DOHH2 (cell line): Measurements from ENCODE around the gene BCL2L1.
A peak's percentile ranks its signal among the peaks of the same experiment; 100 is the strongest.

Experiments
- H3F3A ChIP-seq: fragments of 200-600 bp; sonication (generic), shearing (Covaris generic); 2 replicates; pipeline ENCODE4 v1.6.0; 2016; ENCODE audit warnings: antibody characterized with exemption, mild to moderate bottlenecking; ENCODE audit not compliant: control insufficient read depth, insufficient read depth
- H3K27ac ChIP-seq: fragments of 200-600 bp; sonication (generic); 2 replicates; pipeline ENCODE4 v1.5.1; 2014; ENCODE audit warnings: low read depth, mild to moderate bottlenecking, low read length, moderate library complexity
- H3K27me3 ChIP-seq: fragments of 200-600 bp; sonication (generic); 2 replicates; pipeline ENCODE4 v1.6.1; 2014; ENCODE audit warnings: mild to moderate bottlenecking, low read length, mixed read lengths; ENCODE audit not compliant: control insufficient read depth
- H3K36me3 ChIP-seq: fragments of 200-600 bp; sonication (generic); 2 replicates; pipeline ENCODE4 v1.6.1; 2014; ENCODE audit warnings: mild to moderate bottlenecking, low read length, moderate library complexity, mixed read lengths; ENCODE audit not compliant: control insufficient read depth
- H3K4me1 ChIP-seq: fragments of 200-600 bp; sonication (generic); 2 replicates; pipeline ENCODE4 v1.6.1; 2014; ENCODE audit warnings: mild to moderate bottlenecking, low read length, mixed read lengths; ENCODE audit not compliant: control insufficient read depth
- H3K4me2 ChIP-seq: fragments of 200-600 bp; sonication (generic); 2 replicates; pipeline ENCODE4 v1.6.0; 2014; ENCODE audit warnings: mild to moderate bottlenecking, low read length, moderate library complexity
- H3K4me3 ChIP-seq: fragments of 200-600 bp; sonication (generic); 2 replicates; pipeline ENCODE4 v1.5.1; 2014; ENCODE audit warnings: mild to moderate bottlenecking, low read length, mixed read lengths
- H3K79me2 ChIP-seq: fragments of 200-600 bp; sonication (generic); 2 replicates; pipeline ENCODE4 v1.6.1; 2014; ENCODE audit warnings: mild to moderate bottlenecking, low read length, mixed read lengths; ENCODE audit not compliant: control insufficient read depth
- H3K9me2 ChIP-seq: fragments of 200-600 bp; sonication (generic); replicated peaks from 2 replicates; pipeline ENCODE4 v1.6.1; 2014; ENCODE audit warnings: mild to moderate bottlenecking, low read length, mixed read lengths; ENCODE audit not compliant: control insufficient read depth
- H3K9me3 ChIP-seq: fragments of 200-600 bp; sonication (generic); 2 replicates; pipeline ENCODE4 v1.6.1; 2014; ENCODE audit warnings: antibody characterized with exemption, low read length, mixed read lengths; ENCODE audit not compliant: control insufficient read depth, insufficient read depth
- H4K20me1 ChIP-seq: fragments of 200-600 bp; sonication (generic); 2 replicates; pipeline ENCODE4 v1.6.0; 2014; ENCODE audit warnings: low read depth, mild to moderate bottlenecking, antibody characterized with exemption, low read length, moderate library complexity; ENCODE audit not compliant: control insufficient read depth, insufficient read depth
- CTCF ChIP-seq: fragments of 200-600 bp; sonication (generic); IDR thresholded peaks from one replicate; pipeline ENCODE4 v1.5.1; 2014; ENCODE audit warnings: antibody characterized with exemption, mild to moderate bottlenecking, low read depth, low read length; ENCODE audit not compliant: poor library complexity, severe bottlenecking
- EZH2phosphoT487 ChIP-seq: fragments of 200-600 bp; sonication (generic); IDR thresholded peaks from 2 replicates; pipeline ENCODE4 v1.6.1; 2017; ENCODE audit warnings: borderline replicate concordance, mild to moderate bottlenecking, antibody characterized with exemption, low read length, moderate library complexity, mixed read lengths

BCL2L1 gene

GRCh38 chr20:31662372-31662854 lies 60.3 kb downstream of the BCL2L1 start:
- no peaks in the 10 kb centered on the region for H3K79me2 ChIP-seq
- no peaks in the 10 kb centered on the region for H3F3A ChIP-seq
- no peaks in the 10 kb centered on the region for H3K9me2 ChIP-seq
- no peaks in the 10 kb centered on the region for H3K9me3 ChIP-seq
- H3K27me3 ChIP-seq: no peaks in the 10 kb centered on the region
- TF ChIP-seq CTCF (no peak), EZH2phosphoT487 (no peak)
- peak overlapping the region; percentile 76; the same call in 1 of the 2 replicates for H3K4me2 ChIP-seq
- H3K4me1 ChIP-seq: peaks cover 10% of the 10 kb centered on the region
- H3K4me3 ChIP-seq: no peak overlapping the region
- no peaks in the 10 kb centered on the region for H4K20me1 ChIP-seq
- H3K36me3 ChIP-seq: no peaks in the 10 kb centered on the region
- H3K27ac ChIP-seq: no peak overlapping the region

- Histone ChIP-seq H3K79me2 (no peaks in the 10 kb centered on the region), H3K9me2 (no peaks in the 10 kb centered on the region), H3K27me3 (no peaks in the 10 kb centered on the region), H3K4me3 (peak overlapping the region; percentile 61), H3K9me3 (no peaks in the 10 kb centered on the region), H3F3A (no peaks in the 10 kb centered on the region), H3K4me1 (peaks cover 9% of the 10 kb centered on the region), H3K36me3 (no peaks in the 10 kb centered on the region), H3K4me2 (peak overlapping the region; percentile 76), H3K27ac (no peak overlapping the region), H4K20me1 (no peaks in the 10 kb centered on the region)
- TF ChIP-seq EZH2phosphoT487 (no peak), CTCF (peak; percentile 56)
These were observed 60.9 kb downstream of the BCL2L1 start for GRCh38 chr20:31661625-31662371.

- no peaks in the 10 kb centered on the region for H3K79me2 ChIP-seq
- no peak overlapping the region for H3K4me3 ChIP-seq
- peaks cover 6% of the 10 kb centered on the region; the same call in 1 of the 2 replicates for H3K27me3 ChIP-seq
- peaks cover 4% of the 10 kb centered on the region; the same call in 1 of the 2 replicates for H3K4me1 ChIP-seq
- no peak for TF ChIP-seq EZH2phosphoT487
- H3K27ac ChIP-seq: no peak overlapping the region
- no peaks in the 10 kb centered on the region for H3K9me3 ChIP-seq
- no peaks in the 10 kb centered on the region for H3K9me2 ChIP-seq
- no peaks in the 10 kb centered on the region for H3F3A ChIP-seq
- H3K4me2 ChIP-seq: no peak overlapping the region
- no peaks in the 10 kb centered on the region for H3K36me3 ChIP-seq
- H4K20me1 ChIP-seq: no peaks in the 10 kb centered on the region
These were observed 68.1 kb downstream of the BCL2L1 start for GRCh38 chr20:31654534-31654933.

- H3K4me2 ChIP-seq: no peak overlapping the region
These were observed 69.1 kb downstream of the BCL2L1 start for GRCh38 chr20:31653561-31653960.

More at GRCh38 chr20:31653561-31653960, 69.1 kb downstream of the BCL2L1 start:
- Histone ChIP-seq H3K4me1 (peaks cover 4% of the 10 kb centered on the region; the same call in 1 of the 2 replicates), H3K79me2 (no peaks in the 10 kb centered on the region), H3K27ac (no peak overlapping the region), H3K27me3 (peaks cover 6% of the 10 kb centered on the region; the same call in 1 of the 2 replicates), H3K9me2 (no peaks in the 10 kb centered on the region), H3F3A (no peaks in the 10 kb centered on the region), H4K20me1 (no peaks in the 10 kb centered on the region), H3K9me3 (no peaks in the 10 kb centered on the region), H3K4me3 (no peak overlapping the region), H3K36me3 (no peaks in the 10 kb centered on the region)
- TF ChIP-seq EZH2phosphoT487: no peak
- no peak for TF ChIP-seq CTCF
